ENCODE data around the gene HPS1.
"Not testable (repeated sequence)": the region's sequence is repeated elsewhere in the genome, so short reads cannot be mapped to it uniquely, and the experiment has no call there.

Gene HPS1

DNA sequence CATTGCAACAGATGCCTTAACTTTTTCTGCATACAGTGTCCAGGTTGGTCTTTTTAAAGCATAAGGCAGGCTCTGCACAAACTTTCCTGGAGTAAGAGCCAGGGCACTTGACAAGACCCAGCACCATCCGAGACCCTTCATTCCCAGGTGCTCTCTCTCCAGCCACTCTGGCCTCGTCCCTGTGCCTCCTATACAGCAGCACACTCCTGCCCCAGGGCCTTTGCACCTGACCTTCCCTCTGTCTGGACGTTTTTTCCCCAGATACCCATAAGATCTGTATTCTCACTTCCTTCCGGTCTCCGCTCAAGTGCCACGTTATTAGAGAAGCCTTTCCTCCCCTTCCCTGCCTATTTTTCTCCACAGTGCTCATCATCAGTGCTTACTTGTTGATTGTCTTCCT, 57.3 kb downstream of the HPS1 start:
- no peak for DNase-seq (ENCODE audit: low read depth in 2 of 2)

DNA sequence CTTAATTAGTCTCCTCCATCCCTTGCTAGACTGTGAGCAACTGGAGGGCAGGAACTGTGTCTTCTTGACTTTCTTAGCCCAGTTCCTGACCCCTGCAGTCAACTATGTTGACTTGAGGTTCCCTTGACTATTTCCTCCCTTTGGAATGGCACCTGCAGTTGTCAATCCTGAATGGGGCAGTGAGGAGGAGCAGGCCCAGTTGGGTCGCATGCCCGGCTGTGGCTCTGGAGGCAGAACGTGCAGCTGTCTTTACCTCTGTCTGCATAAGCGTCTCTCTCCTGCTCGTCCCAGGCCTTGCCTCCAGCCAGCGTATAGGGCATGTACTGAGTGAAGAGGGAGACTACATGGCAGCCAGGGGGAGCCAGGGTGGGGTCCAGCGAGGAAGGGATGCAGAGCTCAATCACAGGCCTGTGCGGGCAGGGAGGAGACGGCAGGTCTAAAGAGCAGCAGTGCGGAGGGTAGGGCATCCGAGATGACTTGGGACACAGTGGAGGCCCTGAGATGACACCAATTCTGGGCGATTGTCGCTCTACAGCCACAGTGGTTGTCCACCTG, 58.6 kb downstream of the HPS1 start:
- no peak for DNase-seq (ENCODE audit: low read depth in 2 of 2)

DNA sequence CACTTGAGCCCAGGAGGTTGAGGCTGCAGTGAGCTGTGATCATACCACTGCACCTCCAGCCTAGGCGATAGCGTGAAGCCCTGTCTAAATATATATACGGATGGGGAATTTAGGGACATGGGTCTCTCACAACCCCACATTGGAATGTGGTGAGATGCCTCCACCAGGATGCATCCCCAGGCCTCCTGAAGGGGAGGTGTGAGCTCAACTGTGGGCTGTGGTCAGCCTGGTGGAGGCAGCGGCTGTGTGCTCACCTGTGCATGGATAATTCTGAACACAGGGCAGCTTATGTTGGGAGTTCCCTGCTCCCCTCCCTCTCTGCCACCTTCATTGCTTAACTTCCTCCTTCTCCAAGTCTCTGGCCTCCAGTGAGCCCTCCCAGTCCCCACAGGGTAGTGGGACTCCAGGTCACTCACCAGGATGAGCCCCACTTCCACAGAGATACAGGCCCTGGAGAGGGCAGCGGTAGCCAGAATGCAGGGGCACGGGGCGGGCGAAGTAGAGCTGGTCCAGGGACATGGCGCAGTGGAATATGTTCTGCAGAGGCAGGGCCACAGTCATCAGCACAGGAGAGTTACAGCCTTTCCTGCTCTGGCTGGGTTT, 62.1 kb downstream of the HPS1 start:
- DNase-seq (ENCODE audit: low read depth in 2 of 2) = no peak

DNA sequence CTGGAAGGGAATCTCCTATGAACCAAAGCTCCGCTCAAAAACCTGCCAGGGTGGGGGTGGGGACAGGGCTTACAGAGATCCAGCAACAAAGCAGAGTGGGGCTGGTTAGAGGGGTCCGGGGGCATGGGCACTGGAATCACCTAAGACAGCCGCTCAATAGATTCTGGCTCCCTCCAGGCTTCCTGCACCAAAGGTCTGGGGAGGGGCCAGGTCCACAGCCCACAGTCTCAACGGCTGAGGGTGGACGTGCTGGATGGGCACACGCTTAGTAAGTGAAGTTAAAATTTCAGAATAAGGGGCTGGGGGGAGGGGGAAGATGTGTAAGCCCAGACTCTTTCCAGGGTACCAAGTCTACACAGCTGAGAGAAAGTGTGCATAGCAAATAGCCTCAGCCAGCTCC, 62.9 kb downstream of the HPS1 start:
- no peak for DNase-seq (ENCODE audit: low read depth in 2 of 2)

DNA sequence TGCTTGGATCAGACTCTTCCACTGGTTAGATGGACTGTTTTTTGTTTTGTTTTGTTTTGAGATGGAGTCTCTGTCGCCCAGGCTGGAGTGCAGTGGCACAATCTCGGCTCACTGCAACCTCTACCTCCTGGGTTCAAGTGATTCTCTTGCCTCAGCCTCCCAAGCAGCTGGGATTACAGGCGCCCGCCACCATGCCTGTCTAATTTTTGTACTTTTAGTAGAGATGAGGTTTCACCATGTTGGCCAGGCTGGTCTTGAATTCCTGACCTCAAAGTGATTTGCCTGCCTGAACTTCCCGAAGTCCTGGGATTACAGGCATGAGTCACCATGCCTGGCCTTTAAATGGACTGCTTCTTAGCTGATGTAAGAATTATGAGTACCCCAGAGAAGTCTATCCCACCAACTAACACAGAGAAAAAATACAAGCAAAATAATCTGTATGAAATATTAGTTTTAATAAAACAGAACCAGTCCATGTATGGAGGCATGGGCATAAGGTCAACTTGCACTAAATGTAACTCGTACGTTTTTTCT, 63.5 kb downstream of the HPS1 start:
- DNase-seq (ENCODE audit: low read depth in 2 of 2) = not testable (repeated sequence)

DNA sequence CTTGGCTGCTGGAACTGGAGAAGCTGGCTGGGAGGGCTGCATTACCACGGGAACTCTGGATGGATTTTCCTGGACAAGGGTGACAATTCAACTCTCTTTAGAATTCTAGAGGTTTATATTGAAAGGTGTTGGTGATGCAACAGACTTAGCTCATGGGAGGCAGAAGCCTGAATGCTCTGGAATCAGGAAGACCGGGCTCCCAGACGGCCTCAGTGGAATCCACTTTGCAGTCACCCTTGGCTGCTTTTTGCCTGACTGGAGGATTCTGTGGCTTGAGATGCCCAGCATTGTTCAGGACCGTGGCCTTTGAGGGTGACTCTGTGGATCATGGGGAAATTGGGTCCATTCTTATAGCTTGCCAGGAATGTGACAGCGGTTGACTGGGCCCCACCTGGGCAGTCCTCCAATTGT, 64.0 kb downstream of the HPS1 start:
- no peak for DNase-seq (ENCODE audit: low read depth in 2 of 2)

DNA sequence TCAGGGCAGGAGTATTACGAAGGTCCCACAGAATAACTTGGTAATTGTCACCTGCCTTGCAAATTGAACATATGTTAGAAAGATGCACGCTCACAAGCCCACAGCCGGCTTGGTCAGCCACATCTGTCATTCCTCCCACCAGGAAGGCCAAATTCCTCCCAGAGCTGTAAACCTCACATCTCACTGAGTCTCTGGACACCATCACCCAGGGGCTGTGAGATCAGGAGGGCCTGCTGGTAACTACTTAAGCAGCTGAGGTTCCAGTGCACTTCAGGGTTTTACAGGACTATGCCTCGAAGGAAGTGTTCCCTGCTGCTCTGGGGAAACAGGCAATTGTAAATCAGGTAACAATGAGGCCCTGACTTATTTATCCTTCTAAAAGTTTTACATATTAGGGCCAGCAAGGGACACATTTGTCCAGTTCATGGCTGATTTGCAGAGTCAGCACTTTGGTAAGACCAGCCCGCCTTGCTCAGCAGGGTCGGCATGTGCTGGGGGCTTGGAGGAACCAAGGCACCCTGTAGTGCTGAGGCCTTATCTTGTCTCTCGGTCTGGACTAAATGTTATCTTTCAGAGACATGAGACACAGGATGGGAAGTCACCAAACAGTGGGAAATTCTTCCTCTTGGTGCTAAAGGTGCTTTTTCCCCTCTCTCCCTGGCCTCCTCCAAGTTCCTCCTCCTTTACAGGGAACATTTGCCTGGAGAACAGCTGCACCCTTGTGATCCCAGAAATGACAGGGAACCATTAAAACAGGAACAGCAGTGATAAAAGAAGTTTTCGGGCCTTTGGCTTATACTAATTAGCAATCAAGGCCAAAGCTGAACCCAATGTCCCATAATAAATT, 66.0 kb downstream of the HPS1 start:
- no peak for DNase-seq (ENCODE audit: low read depth in 2 of 2)

DNA sequence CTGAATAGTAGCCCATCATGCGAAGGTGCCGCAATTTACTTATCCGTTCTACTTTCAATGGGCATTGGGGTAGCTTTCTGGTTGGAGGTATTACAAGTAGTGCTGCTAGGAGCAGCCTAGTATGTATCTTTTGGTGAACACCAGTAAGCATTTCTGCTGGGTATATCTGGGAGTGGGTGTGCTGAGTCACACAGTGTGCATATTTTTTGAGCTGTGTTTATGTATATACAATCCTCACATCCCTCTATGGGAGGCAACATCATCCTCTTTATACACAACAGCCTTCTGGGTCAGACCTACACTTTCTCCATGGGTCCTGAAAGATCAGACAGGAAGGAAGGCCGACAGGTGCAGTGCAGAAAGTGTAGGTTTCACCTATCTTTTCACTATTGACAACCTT, 68.0 kb downstream of the HPS1 start:
- no peak for DNase-seq (ENCODE audit: low read depth in 2 of 2)

DNA sequence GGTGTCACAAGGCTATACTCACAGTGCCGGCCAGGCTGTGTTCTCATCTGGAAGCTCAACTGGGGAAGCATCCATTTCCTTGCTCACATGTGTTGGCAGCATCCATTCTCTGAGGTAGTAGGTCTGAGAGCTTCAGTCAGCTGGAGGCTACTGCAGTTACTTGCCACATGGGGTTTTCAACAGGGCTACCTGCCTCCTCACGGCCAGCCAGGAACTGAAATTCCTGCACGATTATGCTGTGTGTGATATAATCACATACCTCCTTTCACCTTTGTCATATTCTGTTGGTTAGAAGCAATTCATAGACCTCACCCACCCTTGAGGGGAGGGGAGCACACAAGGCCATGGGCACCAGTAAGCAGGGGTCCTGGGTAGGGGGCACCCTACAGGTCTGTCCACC, 69.2 kb downstream of the HPS1 start:
- DNase-seq (ENCODE audit: low read depth in 2 of 2) = no peak

DNA sequence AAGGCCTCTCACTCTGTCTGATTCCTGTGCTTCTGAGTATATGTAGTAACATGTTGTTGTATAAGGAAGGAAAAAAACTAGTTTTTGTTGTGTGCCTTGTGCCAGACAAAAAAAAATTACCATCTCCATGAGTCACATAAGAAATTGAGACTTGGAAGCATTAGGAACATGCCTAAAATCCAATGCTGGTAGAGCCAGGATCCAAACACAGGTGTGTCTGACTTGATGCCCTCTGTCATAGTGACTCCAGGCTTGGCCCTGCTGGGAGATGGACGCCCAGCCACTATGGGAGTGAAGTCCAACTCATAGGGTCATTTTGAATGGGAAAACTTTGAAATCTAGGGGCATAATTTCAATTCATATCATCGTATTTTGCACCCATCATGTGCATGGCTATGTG, 69.7 kb downstream of the HPS1 start:
- DNase-seq (ENCODE audit: low read depth in 2 of 2) = no peak

DNA sequence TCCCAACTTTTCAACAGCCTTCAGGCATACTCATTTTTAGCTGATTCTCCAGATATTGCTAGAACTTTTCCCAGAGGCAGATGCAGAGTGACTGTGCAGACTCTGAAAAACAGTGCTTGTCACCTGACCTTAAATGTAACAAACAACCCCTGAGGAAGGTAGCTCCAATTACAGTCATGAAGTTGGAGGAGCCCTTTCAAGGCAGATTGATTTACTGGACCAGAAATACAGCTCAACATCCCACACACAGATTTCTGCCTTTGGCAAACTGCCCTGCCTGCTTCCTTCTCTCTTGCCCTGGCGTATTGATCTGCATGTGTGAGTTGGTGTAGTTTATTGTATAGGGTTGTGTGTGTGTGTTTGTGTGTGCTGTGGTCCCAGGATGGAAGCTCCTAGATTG, 70.2 kb downstream of the HPS1 start:
- DNase-seq (ENCODE audit: low read depth in 2 of 2) = no peak

DNA sequence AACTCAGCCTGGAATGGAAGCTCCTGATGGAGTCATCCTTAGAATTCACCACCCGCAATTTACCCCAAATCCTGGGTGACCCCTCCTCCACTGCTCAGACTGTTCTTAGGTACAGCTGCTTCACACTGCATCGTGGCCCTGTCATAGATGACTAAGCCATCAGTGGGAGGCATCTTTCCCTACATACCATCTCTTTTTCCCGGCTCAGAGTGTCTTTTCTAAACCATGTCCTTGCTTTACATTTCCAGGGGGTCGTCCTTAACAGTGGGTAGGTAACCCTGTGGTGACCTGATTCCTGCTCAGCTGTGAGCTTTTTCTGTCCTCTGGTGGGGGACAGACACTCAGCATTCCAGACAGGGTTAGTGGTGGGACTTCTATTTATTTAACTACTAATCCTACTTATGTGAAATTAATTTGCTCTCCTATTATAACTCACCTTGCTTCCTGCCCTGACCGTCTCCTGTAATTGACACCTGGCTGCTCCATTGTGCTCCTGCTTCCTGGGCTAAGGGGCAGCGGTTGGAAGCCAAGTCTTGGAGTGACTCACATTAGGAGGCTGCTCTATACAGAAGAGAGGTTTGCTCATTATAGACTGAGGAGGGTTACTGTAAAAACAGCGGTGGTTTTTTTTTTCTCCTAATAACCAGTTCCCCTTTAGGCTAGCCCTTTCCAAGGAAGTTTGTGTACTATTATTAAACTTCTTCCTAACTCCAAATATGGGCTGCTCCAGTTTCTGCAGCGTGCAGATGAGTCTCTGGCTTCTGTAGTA, 72.3 kb downstream of the HPS1 start:
- no peak for DNase-seq (ENCODE audit: low read depth in 2 of 2)

DNA sequence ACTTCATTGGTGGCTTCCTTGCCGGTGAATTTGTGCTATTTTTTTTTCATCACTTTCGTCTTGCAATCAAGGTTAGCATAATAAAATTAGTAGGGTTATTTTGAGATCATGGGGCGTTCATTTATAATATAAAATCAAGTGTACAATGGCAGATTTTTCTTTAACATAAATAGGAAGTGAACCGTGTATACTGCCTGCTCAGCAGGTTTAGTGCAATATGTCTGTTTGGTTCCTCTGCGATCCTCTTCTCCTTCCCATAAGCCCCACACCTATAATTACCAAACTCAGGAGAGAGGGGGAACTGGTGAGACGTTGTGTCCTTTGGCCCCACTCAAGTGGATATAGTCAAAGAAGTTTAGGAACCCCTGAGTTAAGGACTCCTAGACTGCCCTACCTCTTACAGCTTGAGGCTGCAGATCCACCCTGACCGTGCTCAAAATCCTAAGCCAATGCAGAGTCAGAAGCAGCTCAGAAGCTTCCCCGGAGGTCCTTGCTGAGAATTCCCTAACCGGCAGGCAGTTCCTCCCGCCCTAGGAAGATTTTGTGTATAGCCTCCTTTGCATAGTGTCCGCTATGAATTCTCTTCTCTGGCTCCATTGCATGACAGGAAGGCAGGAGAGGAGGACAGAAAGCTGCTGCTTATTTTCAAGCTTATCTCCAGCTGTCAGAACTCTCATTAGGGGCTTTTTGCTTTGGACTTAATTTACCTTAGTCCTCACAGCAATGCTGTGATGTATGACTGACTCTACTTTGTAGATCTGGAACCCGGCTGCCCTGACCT, 73.3 kb downstream of the HPS1 start:
- DNase-seq (ENCODE audit: low read depth in 2 of 2) = no peak

DNA sequence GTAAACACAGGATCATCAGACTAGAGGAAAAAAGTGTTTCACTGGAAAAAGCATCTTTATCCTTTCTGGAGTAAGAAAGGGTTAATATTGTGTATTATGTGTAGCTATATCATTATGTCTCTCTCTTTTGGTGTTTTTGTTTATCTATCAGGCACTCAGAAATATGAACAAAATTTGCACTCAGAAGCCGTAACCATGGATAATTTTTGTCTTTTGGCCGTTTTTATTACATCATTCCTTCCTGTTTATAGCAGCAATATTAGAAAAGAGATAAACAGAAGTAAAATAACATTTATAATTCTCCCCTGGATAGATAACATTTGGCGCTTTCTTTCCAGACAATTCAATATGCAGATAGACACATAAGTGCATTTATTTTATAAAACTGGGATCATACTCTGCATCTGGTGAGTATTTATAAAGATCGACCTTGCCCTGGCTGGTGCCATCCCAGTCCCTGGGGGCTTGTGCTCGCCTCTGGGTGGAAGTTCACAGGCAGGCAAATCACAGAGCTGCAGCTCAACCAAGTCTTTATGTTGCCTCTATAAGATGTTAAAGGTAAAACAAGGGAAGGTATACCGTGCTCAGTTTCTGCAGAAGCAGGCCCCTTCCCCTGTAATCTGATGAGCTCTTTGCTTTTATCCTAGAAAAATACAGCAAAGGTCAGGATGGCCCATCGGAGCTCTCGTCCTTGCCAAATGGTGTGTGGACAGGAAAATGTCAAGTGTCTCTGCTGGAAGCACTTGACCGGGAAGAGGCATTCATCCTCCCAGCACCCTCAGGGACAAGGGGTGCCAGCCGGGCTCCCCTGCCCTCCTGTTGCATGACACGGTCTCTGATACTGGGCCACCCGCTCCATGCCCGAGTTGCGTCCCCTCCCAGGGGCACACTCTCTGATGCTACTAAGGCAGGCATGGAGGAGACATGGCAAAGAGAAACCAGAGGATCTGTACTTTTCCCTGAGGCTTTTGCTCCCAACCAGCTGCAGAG, 75.6 kb downstream of the HPS1 start:
- no peak for DNase-seq (ENCODE audit: low read depth in 2 of 2)

DNA sequence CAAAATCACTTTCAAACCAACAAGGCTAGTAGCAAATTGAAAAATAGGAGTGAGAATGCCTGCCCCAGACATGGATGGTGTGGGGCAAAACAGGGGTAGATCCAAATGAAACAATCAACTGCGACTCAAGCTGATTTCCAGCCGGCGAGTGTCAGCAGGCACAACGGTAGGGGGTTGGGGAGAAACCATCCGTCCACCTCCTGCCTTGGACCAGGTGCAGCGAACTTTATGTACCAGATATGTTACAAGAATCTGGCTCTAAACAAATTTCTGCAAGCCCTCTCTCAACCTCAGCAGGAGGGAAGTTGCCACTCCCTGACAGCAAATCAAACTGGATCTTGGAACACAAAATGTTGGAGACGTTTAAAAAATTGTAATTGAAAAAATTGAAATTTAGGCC, 76.9 kb downstream of the HPS1 start:
- DNase-seq (ENCODE audit: low read depth in 2 of 2) = no peak

DNA sequence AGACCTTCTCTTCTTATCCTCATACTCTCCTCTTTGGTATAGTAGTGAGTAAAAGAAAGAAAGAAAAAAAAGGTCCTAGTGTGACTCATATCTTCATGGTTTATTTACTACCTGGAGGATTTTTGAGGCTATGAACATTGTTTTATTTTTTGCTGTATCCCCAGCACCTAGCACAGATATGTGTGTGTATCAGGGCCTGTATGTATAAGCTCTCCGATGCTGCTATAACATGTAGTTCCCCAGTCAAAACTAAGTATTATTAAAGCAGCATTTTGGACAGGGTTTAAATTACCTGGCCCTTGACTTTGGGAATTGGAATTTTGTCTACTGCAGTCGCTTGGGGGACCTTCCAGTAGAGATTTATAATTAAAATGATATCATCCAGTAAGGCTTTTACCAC, 78.1 kb downstream of the HPS1 start:
- DNase-seq (ENCODE audit: low read depth in 2 of 2) = no peak

DNA sequence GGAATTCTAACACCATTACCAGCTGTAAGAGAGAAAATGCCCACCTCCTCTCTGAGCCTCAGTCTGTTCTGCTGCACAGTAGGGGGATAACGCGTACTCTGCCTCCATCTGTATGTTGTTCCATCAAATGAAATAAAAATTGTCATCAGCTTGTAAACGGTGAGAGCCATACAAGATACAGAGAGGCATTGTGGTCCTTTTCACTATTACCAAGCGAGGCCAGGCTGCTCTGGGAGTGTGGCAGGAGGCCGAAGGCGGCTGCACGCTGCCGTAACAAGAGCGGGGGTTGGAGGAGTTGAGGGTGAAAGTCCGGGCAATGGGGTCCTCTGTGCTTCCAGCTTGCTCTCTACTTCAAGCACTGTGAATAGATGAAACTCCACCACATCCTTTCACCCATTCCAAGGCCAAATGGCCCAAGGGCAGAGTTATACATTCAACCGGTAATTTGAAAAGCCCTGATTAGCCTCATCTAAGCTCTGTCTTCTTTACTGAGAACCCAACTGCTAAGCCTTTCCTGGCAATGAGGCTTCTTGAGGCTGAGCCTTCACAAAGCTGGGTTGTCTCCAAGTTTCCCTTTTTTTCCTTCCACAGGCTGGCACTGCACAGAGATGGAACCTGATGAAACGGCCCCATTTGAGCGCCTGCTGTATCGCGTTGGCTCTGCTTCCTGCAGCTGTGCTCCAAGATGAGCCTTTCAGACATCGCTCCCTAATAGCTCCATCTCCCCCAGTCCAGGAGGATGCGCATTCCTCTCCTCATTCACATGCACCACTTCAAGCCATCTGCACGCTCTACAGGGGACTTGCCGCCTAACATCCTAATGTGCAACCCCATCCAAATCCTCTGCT, 78.9 kb downstream of the HPS1 start:
- DNase-seq (ENCODE audit: low read depth in 2 of 2) = no peak

Data from stimulated activated CD8-positive, alpha-beta memory T cell treated with anti-CD3 and anti-CD28 coated beads, Interleukin-15, amount 100 ng/mL, for 4 hours (primary cell).